ENCODE measurements around the gene ENGASE.

ENGASE gene

GRCh38 chr17:79107499-79108231 is 33.0 kb downstream of the ENGASE start:
- no peak for TF ChIP-seq CTCF (IDR thresholded peaks at IDR 0.05; ENCODE audit: low read depth, low read length)
- no peak for DNase-seq (ENCODE audit: extremely low read depth, low read depth)

- TF ChIP-seq CTCF (IDR thresholded peaks at IDR 0.05; ENCODE audit: low read depth, low read length), result no peak
- DNase-seq (ENCODE audit: extremely low read depth, low read depth), result no peak
These were observed 33.7 kb downstream of the ENGASE start for GRCh38 chr17:79108232-79108850.

- no peak for TF ChIP-seq CTCF (IDR thresholded peaks at IDR 0.05; ENCODE audit: low read depth, low read length)
- no peak for DNase-seq (ENCODE audit: extremely low read depth, low read depth)
These were observed 34.2 kb downstream of the ENGASE start for GRCh38 chr17:79108870-79109269.

- TF ChIP-seq CTCF (IDR thresholded peaks at IDR 0.05; ENCODE audit: low read depth, low read length), result peak; percentile 14; the same call in 1 of the 2 replicates
- no peak for DNase-seq (ENCODE audit: extremely low read depth, low read depth)
These were observed 35.0 kb downstream of the ENGASE start for GRCh38 chr17:79109584-79109983.

- no peak for DNase-seq (ENCODE audit: extremely low read depth, low read depth)
- no peak for TF ChIP-seq CTCF (IDR thresholded peaks at IDR 0.05; ENCODE audit: low read depth, low read length)
These were observed 36.5 kb downstream of the ENGASE start for GRCh38 chr17:79111097-79111496.

GRCh38 chr17:79112471-79112870 is 37.8 kb downstream of the ENGASE start:
- DNase-seq (ENCODE audit: extremely low read depth, low read depth), result no peak
- no peak for TF ChIP-seq CTCF (IDR thresholded peaks at IDR 0.05; ENCODE audit: low read depth, low read length)

GRCh38 chr17:79113699-79114457 is 39.3 kb downstream of the ENGASE start:
- no peak for TF ChIP-seq CTCF (IDR thresholded peaks at IDR 0.05; ENCODE audit: low read depth, low read length)
- no peak for DNase-seq (ENCODE audit: extremely low read depth, low read depth)

Measured in AG09319 (cell line).